HEK293 (cell line): ENCODE results near the gene OR10R2.

Source experiments
- CTCF ChIA-PET: fragments of 350-600 bp; formaldehyde crosslinking; extraction: SDS; loops from one replicate; lab custom pipeline; 2021; ENCODE audit warnings: antibody characterized with exemption; lab: Yijun Ruan, JAX
- POLR2A ChIA-PET: fragments of 300-600 bp; formaldehyde crosslinking; extraction: SDS; loops from one replicate; lab custom pipeline; 2020; ENCODE audit warnings: antibody characterized with exemption, inconsistent platforms; lab: Yijun Ruan, JAX
- H3K27ac ChIP-seq: fragments of 200-500 bp; sonication (Bioruptor generic); 2 replicates; pipeline ENCODE4 v1.5.1; 2014; ENCODE audit warnings: low read depth, low read length, control low read depth, inconsistent platforms; ENCODE audit errors: extremely low read depth
- H3K36me3 ChIP-seq, 2 experiments: fragments of 200-500 bp in 1 of 2; sonication (Bioruptor generic) in 1 of 2; 1 replicate in 1 of 2; 2 replicates in 1 of 2; pipeline ENCODE4 v1.5.1; 2014 to 2017; ENCODE audit warnings: inconsistent platforms in 2 of 2, low read length in 2 of 2; ENCODE audit not compliant: control insufficient read depth in 2 of 2, insufficient read depth in 1 of 2
- H3K4me1 ChIP-seq: fragments of 200-500 bp; sonication (Bioruptor generic); 2 replicates; pipeline ENCODE4 v1.5.1; 2014; ENCODE audit warnings: mild to moderate bottlenecking, low read length, inconsistent platforms; ENCODE audit not compliant: control insufficient read depth, insufficient read depth
- H3K4me3 ChIP-seq: 2 replicates; pipeline ENCODE4 v1.5.1; 2011; ENCODE audit warnings: low read depth, mild to moderate bottlenecking, control low read depth, low read length, moderate library complexity
- H3K9me3 ChIP-seq: fragments of 200-500 bp; sonication (Bioruptor generic); 2 replicates; pipeline ENCODE4 v1.5.1; 2014; ENCODE audit warnings: low read depth, low read length, inconsistent platforms; ENCODE audit not compliant: control insufficient read depth, insufficient read depth
- GFI1B ChIP-seq: fragments of 450-650 bp; formaldehyde crosslinking; IDR thresholded peaks from 2 replicates; pipeline ENCODE4 v1.5.1; 2016; ENCODE audit warnings: missing biosample characterization, missing genetic modification characterization
- GLI4 ChIP-seq: fragments of 450-650 bp; formaldehyde crosslinking; IDR thresholded peaks from 2 replicates; pipeline ENCODE4 v1.5.1; 2016; ENCODE audit warnings: missing biosample characterization, missing genetic modification characterization
- KLF10 ChIP-seq: fragments of 450-650 bp; IDR thresholded peaks from 2 replicates; pipeline ENCODE4 v1.5.1; 2018; ENCODE audit warnings: missing biosample characterization, mild to moderate bottlenecking, missing genetic modification characterization
- KLF8 ChIP-seq: fragments of 450-650 bp; formaldehyde crosslinking; IDR thresholded peaks from 2 replicates; pipeline ENCODE4 v1.5.1; 2016; ENCODE audit warnings: missing biosample characterization, missing genetic modification characterization
- MEIS1 ChIP-seq: sonication (generic); formaldehyde crosslinking; IDR thresholded peaks from 2 replicates; pipeline ENCODE4 v1.8.1; 2022; ENCODE audit warnings: missing genetic modification reagents, mild to moderate bottlenecking, borderline replicate concordance
- MZF1 ChIP-seq: fragments of 450-650 bp; formaldehyde crosslinking; IDR thresholded peaks from 2 replicates; pipeline ENCODE4 v1.5.1; 2017; ENCODE audit warnings: missing biosample characterization, missing genetic modification characterization, borderline replicate concordance
- REPIN1 ChIP-seq: fragments of 450-650 bp; formaldehyde crosslinking; IDR thresholded peaks from 2 replicates; pipeline ENCODE4 v1.5.1; 2017; ENCODE audit warnings: missing biosample characterization, missing genetic modification characterization, low read depth
- SCRT1 ChIP-seq: fragments of 450-650 bp; formaldehyde crosslinking; IDR thresholded peaks from 2 replicates; pipeline ENCODE4 v1.5.1; 2016; ENCODE audit warnings: missing biosample characterization, missing genetic modification characterization, borderline replicate concordance
- SETDB1 ChIP-seq: IDR thresholded peaks from one replicate; pipeline ENCODE4 v1.6.1; 2017; ENCODE audit warnings: mild to moderate bottlenecking, low read length, moderate library complexity, mixed read lengths; ENCODE audit not compliant: insufficient read length
- TRIM28 ChIP-seq: IDR thresholded peaks from 2 replicates; pipeline ENCODE4 v1.6.1; 2011; ENCODE audit warnings: low read length, control low read depth, borderline replicate concordance
- ZEB2 ChIP-seq: fragments of 450-650 bp; formaldehyde crosslinking; IDR thresholded peaks from 2 replicates; pipeline ENCODE4 v1.5.1; 2016; ENCODE audit warnings: missing biosample characterization, missing genetic modification characterization
- ZFP3 ChIP-seq: fragments of 450-650 bp; formaldehyde crosslinking; IDR thresholded peaks from 2 replicates; pipeline ENCODE4 v1.5.1; 2016; ENCODE audit warnings: low read depth, missing biosample characterization, missing genetic modification characterization
- ZNF146 ChIP-seq: fragments of 450-650 bp; formaldehyde crosslinking; IDR thresholded peaks from 2 replicates; pipeline ENCODE4 v1.5.1; 2016; ENCODE audit warnings: missing biosample characterization, missing genetic modification characterization
- ZNF155 ChIP-seq: fragments of 450-650 bp; formaldehyde crosslinking; IDR thresholded peaks from 2 replicates; pipeline ENCODE4 v1.5.1; 2016; ENCODE audit warnings: missing biosample characterization, missing genetic modification characterization
- ZNF175 ChIP-seq: fragments of 450-650 bp; formaldehyde crosslinking; IDR thresholded peaks from 2 replicates; pipeline ENCODE4 v1.5.1; 2016; ENCODE audit warnings: missing biosample characterization, missing genetic modification characterization
- ZNF266 ChIP-seq: fragments of 450-650 bp; formaldehyde crosslinking; IDR thresholded peaks from 2 replicates; pipeline ENCODE4 v1.5.1; 2016; ENCODE audit warnings: missing biosample characterization, missing genetic modification characterization, low read depth
- ZNF416 ChIP-seq: fragments of 450-650 bp; formaldehyde crosslinking; IDR thresholded peaks from 2 replicates; pipeline ENCODE4 v1.5.1; 2016; ENCODE audit warnings: missing biosample characterization, missing genetic modification characterization
- ZNF423 ChIP-seq: fragments of 450-650 bp; formaldehyde crosslinking; IDR thresholded peaks from 2 replicates; pipeline ENCODE4 v1.5.1; 2016; ENCODE audit warnings: missing biosample characterization, missing genetic modification characterization
- ZNF530 ChIP-seq: fragments of 450-650 bp; formaldehyde crosslinking; IDR thresholded peaks from 2 replicates; pipeline ENCODE4 v1.5.1; 2016; ENCODE audit warnings: low read depth, missing biosample characterization, missing genetic modification characterization
- ZNF561 ChIP-seq: fragments of 450-650 bp; IDR thresholded peaks from 2 replicates; pipeline ENCODE4 v1.5.1; 2018; ENCODE audit warnings: missing biosample characterization, missing genetic modification characterization, borderline replicate concordance
- ZNF571 ChIP-seq: fragments of 450-650 bp; formaldehyde crosslinking; IDR thresholded peaks from 2 replicates; pipeline ENCODE4 v1.5.0; 2017; ENCODE audit warnings: missing biosample characterization, missing genetic modification characterization
- ZNF600 ChIP-seq: fragments of 450-650 bp; formaldehyde crosslinking; IDR thresholded peaks from 2 replicates; pipeline ENCODE4 v1.5.1; 2016; ENCODE audit warnings: missing biosample characterization, missing genetic modification characterization
- ZNF664 ChIP-seq: fragments of 450-650 bp; formaldehyde crosslinking; IDR thresholded peaks from 2 replicates; pipeline ENCODE4 v1.5.1; 2016; ENCODE audit warnings: missing biosample characterization, missing genetic modification characterization
- ZNF677 ChIP-seq: fragments of 450-650 bp; IDR thresholded peaks from 2 replicates; pipeline ENCODE4 v1.5.0; 2018; ENCODE audit warnings: missing biosample characterization, mild to moderate bottlenecking, missing genetic modification characterization, moderate library complexity
- ZNF843 ChIP-seq: fragments of 450-650 bp; formaldehyde crosslinking; IDR thresholded peaks from 2 replicates; pipeline ENCODE4 v1.5.1; 2016; ENCODE audit warnings: missing biosample characterization, missing genetic modification characterization
- ZSCAN23 ChIP-seq: fragments of 450-650 bp; formaldehyde crosslinking; IDR thresholded peaks from 2 replicates; pipeline ENCODE4 v1.5.1; 2016; ENCODE audit warnings: missing biosample characterization, missing genetic modification characterization
- ZSCAN30 ChIP-seq: fragments of 450-650 bp; IDR thresholded peaks from 2 replicates; pipeline ENCODE4 v1.5.1; 2018; ENCODE audit warnings: missing biosample characterization, mild to moderate bottlenecking, missing genetic modification characterization, moderate library complexity
- TF ChIP-seq, protein P1 (sequence below): fragments of 450-650 bp; formaldehyde crosslinking; IDR thresholded peaks from 2 replicates; pipeline ENCODE4 v1.5.1; 2017; ENCODE audit warnings: missing biosample characterization, missing genetic modification characterization
- TF ChIP-seq, protein P2 (sequence below): sonication (generic); formaldehyde crosslinking; IDR thresholded peaks from 2 replicates; pipeline ENCODE4 v1.8.1; 2022; ENCODE audit warnings: mild to moderate bottlenecking, moderate library complexity, missing genetic modification reagents
- TF ChIP-seq, protein P3 (sequence below): fragments of 450-650 bp; formaldehyde crosslinking; IDR thresholded peaks from 2 replicates; pipeline ENCODE4 v1.5.1; 2016; ENCODE audit warnings: missing biosample characterization, missing genetic modification characterization
- TF ChIP-seq, protein P4 (sequence below): fragments of 450-650 bp; formaldehyde crosslinking; IDR thresholded peaks from 2 replicates; pipeline ENCODE4 v1.5.1; 2016; ENCODE audit warnings: missing biosample characterization, missing genetic modification characterization
- TF ChIP-seq, protein P5 (sequence below): fragments of 450-650 bp; formaldehyde crosslinking; IDR thresholded peaks from 2 replicates; pipeline ENCODE4 v1.5.1; 2016; ENCODE audit warnings: missing biosample characterization, missing genetic modification characterization
- TF ChIP-seq, protein P6 (sequence below): fragments of 450-650 bp; formaldehyde crosslinking; IDR thresholded peaks from 2 replicates; pipeline ENCODE4 v1.5.1; 2017; ENCODE audit warnings: missing biosample characterization, missing genetic modification characterization
- TF ChIP-seq, protein P7 (sequence below): fragments of 450-650 bp; formaldehyde crosslinking; IDR thresholded peaks from 2 replicates; pipeline ENCODE4 v1.5.1; 2016; ENCODE audit warnings: missing biosample characterization, missing genetic modification characterization

Gene OR10R2

DNA sequence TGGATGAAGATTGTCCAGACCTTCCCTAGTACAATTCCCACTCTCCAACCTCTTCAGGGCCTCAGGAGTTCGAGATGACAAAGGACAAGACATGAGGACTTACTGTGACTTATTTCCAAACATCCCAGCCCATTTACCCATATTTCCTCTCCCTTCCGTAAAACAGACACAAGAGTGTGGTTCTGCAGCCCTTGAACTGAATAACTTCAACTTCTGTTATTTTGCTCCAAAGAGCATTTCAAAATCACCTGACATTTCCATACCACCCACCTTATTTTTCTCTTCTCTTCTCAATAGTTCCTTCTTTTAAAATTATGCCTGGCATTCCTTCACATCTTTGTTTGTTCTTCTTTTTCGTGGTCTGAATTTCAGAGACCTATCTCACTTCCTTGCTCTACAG lies 37.3 kb upstream of the OR10R2 start (continued):
- TF ChIP-seq, protein P1, sequence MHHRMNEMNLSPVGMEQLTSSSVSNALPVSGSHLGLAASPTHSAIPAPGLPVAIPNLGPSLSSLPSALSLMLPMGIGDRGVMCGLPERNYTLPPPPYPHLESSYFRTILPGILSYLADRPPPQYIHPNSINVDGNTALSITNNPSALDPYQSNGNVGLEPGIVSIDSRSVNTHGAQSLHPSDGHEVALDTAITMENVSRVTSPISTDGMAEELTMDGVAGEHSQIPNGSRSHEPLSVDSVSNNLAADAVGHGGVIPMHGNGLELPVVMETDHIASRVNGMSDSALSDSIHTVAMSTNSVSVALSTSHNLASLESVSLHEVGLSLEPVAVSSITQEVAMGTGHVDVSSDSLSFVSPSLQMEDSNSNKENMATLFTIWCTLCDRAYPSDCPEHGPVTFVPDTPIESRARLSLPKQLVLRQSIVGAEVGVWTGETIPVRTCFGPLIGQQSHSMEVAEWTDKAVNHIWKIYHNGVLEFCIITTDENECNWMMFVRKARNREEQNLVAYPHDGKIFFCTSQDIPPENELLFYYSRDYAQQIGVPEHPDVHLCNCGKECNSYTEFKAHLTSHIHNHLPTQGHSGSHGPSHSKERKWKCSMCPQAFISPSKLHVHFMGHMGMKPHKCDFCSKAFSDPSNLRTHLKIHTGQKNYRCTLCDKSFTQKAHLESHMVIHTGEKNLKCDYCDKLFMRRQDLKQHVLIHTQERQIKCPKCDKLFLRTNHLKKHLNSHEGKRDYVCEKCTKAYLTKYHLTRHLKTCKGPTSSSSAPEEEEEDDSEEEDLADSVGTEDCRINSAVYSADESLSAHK (tag by site-specific recombination), result no peak
- TF ChIP-seq ZNF571 (tag by site-specific recombination), result no peak
- no peak for TF ChIP-seq SETDB1
- no peak for TF ChIP-seq ZNF561 (tag by site-specific recombination)

DNA sequence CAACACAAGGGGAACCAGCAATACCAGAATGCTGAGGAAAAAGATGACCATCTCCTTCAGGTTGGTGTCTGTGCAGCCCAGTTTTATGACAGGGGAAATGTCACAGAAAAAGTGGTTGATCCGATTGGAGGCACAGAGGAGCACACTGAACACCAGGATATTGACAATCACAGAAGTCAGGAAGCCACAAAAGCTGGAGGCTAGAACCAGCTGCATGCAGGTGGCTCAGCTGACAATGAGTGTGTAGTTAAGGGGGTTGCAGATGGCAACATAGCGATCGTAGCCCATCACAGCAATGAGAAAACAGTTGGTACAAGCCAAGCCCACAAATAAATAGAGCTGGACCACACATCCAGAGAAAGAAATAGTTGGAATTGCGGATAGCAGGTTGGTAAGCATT lies 26.6 kb upstream of the OR10R2 start:
- POLR2A ChIA-PET, result no interaction called here
- CTCF ChIA-PET, result interaction anchor here (1.0 kb wide), 1 partner anchor 766 kb away, joined by 3 read pairs; no protein-coding TSS in a partner anchor

DNA sequence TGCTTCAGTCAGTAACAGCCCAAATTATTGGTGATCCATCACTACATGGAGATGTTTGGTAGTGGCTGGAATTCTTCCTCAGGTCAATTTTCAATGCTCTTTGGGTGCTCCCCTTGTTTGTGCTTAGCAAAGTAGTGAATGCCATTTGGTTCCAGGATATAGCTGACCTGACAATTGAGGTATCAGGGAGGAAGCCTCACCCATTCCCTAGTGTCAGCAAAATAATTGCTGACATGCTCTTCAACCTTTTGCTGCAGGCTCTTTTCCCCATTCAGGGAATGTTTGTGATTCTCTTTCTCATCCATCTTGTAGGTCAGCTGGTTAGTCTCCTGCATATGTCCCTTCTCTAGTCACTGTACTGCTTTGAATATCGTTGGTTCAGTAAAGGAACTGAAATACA lies 17.5 kb upstream of the OR10R2 start:
- Histone ChIP-seq H3K4me1 (no peaks in the 10 kb centered on the region), H3K4me3 (no peak overlapping the region), H3K36me3 (no peaks in the 10 kb centered on the region), H3K27ac (no peak overlapping the region), H3K9me3 (no peaks in the 10 kb centered on the region)
- ChIA-PET CTCF (no interaction called here), POLR2A (no interaction called here)
- no peak for TF ChIP-seq ZNF530 (tag by site-specific recombination)
- TF ChIP-seq, protein P2, sequence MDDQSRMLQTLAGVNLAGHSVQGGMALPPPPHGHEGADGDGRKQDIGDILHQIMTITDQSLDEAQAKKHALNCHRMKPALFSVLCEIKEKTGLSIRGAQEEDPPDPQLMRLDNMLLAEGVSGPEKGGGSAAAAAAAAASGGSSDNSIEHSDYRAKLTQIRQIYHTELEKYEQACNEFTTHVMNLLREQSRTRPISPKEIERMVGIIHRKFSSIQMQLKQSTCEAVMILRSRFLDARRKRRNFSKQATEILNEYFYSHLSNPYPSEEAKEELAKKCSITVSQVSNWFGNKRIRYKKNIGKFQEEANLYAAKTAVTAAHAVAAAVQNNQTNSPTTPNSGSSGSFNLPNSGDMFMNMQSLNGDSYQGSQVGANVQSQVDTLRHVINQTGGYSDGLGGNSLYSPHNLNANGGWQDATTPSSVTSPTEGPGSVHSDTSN (CRISPR knock-in tag), result no peak
- TF ChIP-seq ZNF146, result no peak
- TF ChIP-seq ZNF175, result no peak
- TF ChIP-seq, protein P3, sequence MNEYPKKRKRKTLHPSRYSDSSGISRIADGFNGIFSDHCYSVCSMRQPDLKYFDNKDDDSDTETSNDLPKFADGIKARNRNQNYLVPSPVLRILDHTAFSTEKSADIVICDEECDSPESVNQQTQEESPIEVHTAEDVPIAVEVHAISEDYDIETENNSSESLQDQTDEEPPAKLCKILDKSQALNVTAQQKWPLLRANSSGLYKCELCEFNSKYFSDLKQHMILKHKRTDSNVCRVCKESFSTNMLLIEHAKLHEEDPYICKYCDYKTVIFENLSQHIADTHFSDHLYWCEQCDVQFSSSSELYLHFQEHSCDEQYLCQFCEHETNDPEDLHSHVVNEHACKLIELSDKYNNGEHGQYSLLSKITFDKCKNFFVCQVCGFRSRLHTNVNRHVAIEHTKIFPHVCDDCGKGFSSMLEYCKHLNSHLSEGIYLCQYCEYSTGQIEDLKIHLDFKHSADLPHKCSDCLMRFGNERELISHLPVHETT, result no peak
- TF ChIP-seq ZEB2 (tag by site-specific recombination), result no peak
- TF ChIP-seq, protein P4, sequence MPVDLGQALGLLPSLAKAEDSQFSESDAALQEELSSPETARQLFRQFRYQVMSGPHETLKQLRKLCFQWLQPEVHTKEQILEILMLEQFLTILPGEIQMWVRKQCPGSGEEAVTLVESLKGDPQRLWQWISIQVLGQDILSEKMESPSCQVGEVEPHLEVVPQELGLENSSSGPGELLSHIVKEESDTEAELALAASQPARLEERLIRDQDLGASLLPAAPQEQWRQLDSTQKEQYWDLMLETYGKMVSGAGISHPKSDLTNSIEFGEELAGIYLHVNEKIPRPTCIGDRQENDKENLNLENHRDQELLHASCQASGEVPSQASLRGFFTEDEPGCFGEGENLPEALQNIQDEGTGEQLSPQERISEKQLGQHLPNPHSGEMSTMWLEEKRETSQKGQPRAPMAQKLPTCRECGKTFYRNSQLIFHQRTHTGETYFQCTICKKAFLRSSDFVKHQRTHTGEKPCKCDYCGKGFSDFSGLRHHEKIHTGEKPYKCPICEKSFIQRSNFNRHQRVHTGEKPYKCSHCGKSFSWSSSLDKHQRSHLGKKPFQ, result no peak
- TF ChIP-seq REPIN1 (tag by site-specific recombination), result no peak
- no peak for TF ChIP-seq TRIM28
- no peak for TF ChIP-seq GFI1B (tag by site-specific recombination)
- TF ChIP-seq, protein P5, sequence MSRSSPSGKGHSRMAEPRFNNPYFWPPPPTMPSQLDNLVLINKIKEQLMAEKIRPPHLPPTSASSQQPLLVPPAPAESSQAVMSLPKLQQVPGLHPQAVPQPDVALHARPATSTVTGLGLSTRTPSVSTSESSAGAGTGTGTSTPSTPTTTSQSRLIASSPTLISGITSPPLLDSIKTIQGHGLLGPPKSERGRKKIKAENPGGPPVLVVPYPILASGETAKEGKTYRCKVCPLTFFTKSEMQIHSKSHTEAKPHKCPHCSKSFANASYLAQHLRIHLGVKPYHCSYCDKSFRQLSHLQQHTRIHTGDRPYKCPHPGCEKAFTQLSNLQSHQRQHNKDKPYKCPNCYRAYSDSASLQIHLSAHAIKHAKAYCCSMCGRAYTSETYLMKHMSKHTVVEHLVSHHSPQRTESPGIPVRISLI (tag by site-specific recombination), result no peak

More for the DNA sequence above, 26.6 kb upstream of the OR10R2 start:
- TF ChIP-seq ZSCAN23 (tag by site-specific recombination), result no peak
- no peak for TF ChIP-seq ZNF416 (tag by site-specific recombination)
- no peak for TF ChIP-seq ZNF664 (tag by site-specific recombination)
- TF ChIP-seq ZNF155, result no peak
- TF ChIP-seq GLI4, result no peak
- no peak for TF ChIP-seq ZNF423 (tag by site-specific recombination)
- TF ChIP-seq, protein P6, sequence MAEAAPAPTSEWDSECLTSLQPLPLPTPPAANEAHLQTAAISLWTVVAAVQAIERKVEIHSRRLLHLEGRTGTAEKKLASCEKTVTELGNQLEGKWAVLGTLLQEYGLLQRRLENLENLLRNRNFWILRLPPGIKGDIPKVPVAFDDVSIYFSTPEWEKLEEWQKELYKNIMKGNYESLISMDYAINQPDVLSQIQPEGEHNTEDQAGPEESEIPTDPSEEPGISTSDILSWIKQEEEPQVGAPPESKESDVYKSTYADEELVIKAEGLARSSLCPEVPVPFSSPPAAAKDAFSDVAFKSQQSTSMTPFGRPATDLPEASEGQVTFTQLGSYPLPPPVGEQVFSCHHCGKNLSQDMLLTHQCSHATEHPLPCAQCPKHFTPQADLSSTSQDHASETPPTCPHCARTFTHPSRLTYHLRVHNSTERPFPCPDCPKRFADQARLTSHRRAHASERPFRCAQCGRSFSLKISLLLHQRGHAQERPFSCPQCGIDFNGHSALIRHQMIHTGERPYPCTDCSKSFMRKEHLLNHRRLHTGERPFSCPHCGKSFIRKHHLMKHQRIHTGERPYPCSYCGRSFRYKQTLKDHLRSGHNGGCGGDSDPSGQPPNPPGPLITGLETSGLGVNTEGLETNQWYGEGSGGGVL (tag by site-specific recombination), result no peak
- TF ChIP-seq ZNF843 (tag by site-specific recombination), result no peak
- no peak for TF ChIP-seq KLF8 (tag by site-specific recombination)
- no peak for TF ChIP-seq MZF1 (tag by site-specific recombination)
- no peak for TF ChIP-seq KLF10 (tag by site-specific recombination)
- no peak for TF ChIP-seq SCRT1
- TF ChIP-seq ZNF266 (tag by site-specific recombination), result no peak
- no peak for TF ChIP-seq ZNF600 (tag by site-specific recombination)
- no peak for TF ChIP-seq ZSCAN30 (tag by site-specific recombination)
- TF ChIP-seq ZFP3 (tag by site-specific recombination), result no peak
- TF ChIP-seq MEIS1 (CRISPR knock-in tag), result no peak
- TF ChIP-seq, protein P7, sequence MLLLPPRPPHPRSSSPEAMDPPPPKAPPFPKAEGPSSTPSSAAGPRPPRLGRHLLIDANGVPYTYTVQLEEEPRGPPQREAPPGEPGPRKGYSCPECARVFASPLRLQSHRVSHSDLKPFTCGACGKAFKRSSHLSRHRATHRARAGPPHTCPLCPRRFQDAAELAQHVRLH, result no peak
- no peak for TF ChIP-seq ZNF677 (tag by site-specific recombination)
- TF ChIP-seq, all 188 proteins: peak for 0
- H3K9me3 ChIP-seq, result no peaks in the 10 kb centered on the region
- H3K4me3 ChIP-seq, result no peak overlapping the region
- no peaks in the 10 kb centered on the region for H3K36me3 ChIP-seq
- no peaks in the 10 kb centered on the region for H3K4me1 ChIP-seq
- H3K27ac ChIP-seq, result no peak overlapping the region
